Endodermal cell (in vitro differentiated cells): ENCODE results near the gene THAP9. TPM values are rescaled to one million over a fixed set of nuclear protein-coding genes. Genes with fewer than 3 reads are reported as not detected.

Experiments used
- DNase-seq: peaks from one replicate; pipeline ENCODE4 v3.0.0-alpha.2; 2017
- H3K27ac ChIP-seq: 2 replicates; pipeline ENCODE4 v1.5.1; 2013; ENCODE audit warnings: mild to moderate bottlenecking, low read depth, low read length, moderate library complexity
- H3K27me3 ChIP-seq: 2 replicates; pipeline ENCODE4 v1.6.1; 2013; ENCODE audit warnings: mild to moderate bottlenecking, low read length, moderate library complexity; ENCODE audit not compliant: insufficient read depth, control insufficient read depth, poor library complexity, severe bottlenecking
- H3K36me3 ChIP-seq: 2 replicates; pipeline ENCODE4 v1.7.0; 2013; ENCODE audit warnings: mild to moderate bottlenecking, low read length, moderate library complexity; ENCODE audit not compliant: control insufficient read depth, insufficient read depth
- H3K4me1 ChIP-seq: one replicate; pipeline ENCODE4 v1.7.0; 2013; ENCODE audit warnings: low read length; ENCODE audit not compliant: control insufficient read depth, insufficient read depth
- H3K4me3 ChIP-seq: 2 replicates; pipeline ENCODE4 v1.5.1; 2013; ENCODE audit warnings: mild to moderate bottlenecking, low read length, moderate library complexity
- H3K9ac ChIP-seq: 2 replicates; pipeline ENCODE4 v1.6.1; 2013; ENCODE audit warnings: mild to moderate bottlenecking, low read length, moderate library complexity; ENCODE audit not compliant: poor library complexity, severe bottlenecking; ENCODE audit errors: extremely low read depth
- H3K9me3 ChIP-seq: 2 replicates; pipeline ENCODE4 v1.6.1; 2013; ENCODE audit warnings: mild to moderate bottlenecking, low read length, moderate library complexity; ENCODE audit not compliant: control insufficient read depth
- H3K27ac Mint-ChIP-seq: 2 replicates; pipeline ENCODE4 v1.8.0; 2020; ENCODE audit warnings: mixed read lengths
- H3K27me3 Mint-ChIP-seq: 2 replicates; pipeline ENCODE4 v1.8.0; 2021; ENCODE audit warnings: mild to moderate bottlenecking, mixed read lengths; ENCODE audit not compliant: insufficient read depth
- H3K36me3 Mint-ChIP-seq: 2 replicates; pipeline ENCODE4 v1.8.0; 2020; ENCODE audit warnings: low read depth, mixed read lengths
- H3K4me1 Mint-ChIP-seq: 2 replicates; pipeline ENCODE4 v1.8.0; 2020; ENCODE audit warnings: mixed read lengths
- H3K4me3 Mint-ChIP-seq: 2 replicates; pipeline ENCODE4 v1.8.0; 2020; ENCODE audit warnings: mild to moderate bottlenecking, moderate library complexity, mixed read lengths
- H3K9me3 Mint-ChIP-seq: 2 replicates; pipeline ENCODE4 v1.8.0; 2020; ENCODE audit warnings: mild to moderate bottlenecking, mixed read lengths
- CTCF ChIP-seq: fragments of 200-600 bp; sonication (generic); conservative IDR thresholded peaks from 2 replicates; pipeline ENCODE4 v1.5.0; 2021; ENCODE audit warnings: antibody characterized with exemption, mild to moderate bottlenecking
- WGBS, 2 experiments: methylation state at CpG; one replicate each; pipeline versions ENCODE4 v1.1.5 to v1.1.7; 2013; ENCODE audit warnings: missing lambda C conversion rate in 2 of 2, mixed read lengths in 1 of 2; ENCODE audit not compliant: insufficient coverage in 1 of 2, insufficient read length in 1 of 2; 5-methylcytosine and 5-hydroxymethylcytosine counted together
- total RNA-seq, 2 donors: library from RNA; stranded (reverse); fragmentation: NEBNext Ultra II Directional in 1 of 2; extraction: Animal tissue kit (Norgen Biotek cat#: 25700) in 1 of 2; gene quantifications; 2 replicates in 1 of 2; 3 replicates in 1 of 2; pipeline ENCODE4 v1.2.1, GENCODE V29; 2021

THAP9 gene
- total RNA-seq, 2 donors from 2014 or later = 14.4 to 22.3 TPM

DNA sequence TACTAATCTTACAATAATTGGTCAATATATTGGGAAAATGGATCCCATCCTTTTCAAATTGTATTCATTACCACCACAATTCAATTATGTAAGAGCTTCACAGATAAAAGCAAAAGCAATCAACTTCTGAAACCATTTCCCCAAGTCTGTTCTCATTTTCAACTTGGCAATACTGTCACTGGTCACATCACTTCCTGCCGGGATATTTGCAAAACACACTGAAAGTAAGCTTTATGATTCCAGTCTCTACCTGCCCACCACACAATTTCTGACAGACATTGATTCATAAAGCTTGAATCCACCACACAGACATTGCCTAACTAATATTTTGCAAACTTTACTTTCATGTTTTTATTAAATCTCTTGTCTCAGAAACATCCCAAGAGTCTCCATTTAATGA, 56.5 kb downstream of the THAP9 start:
- H3K4me1 ChIP-seq = no peaks in the 10 kb centered on the region
- Mint-ChIP-seq H3K36me3 (peaks cover 25% of the 10 kb centered on the region), H3K9me3 (no peaks in the 10 kb centered on the region), H3K4me3 (no peak overlapping the region), H3K4me1 (no peaks in the 10 kb centered on the region), H3K27ac (no peak overlapping the region), H3K27me3 (no peaks in the 10 kb centered on the region)
- H3K4me3 ChIP-seq = no peak overlapping the region
- H3K36me3 ChIP-seq = peaks cover 13% of the 10 kb centered on the region
- H3K27ac ChIP-seq = no peak overlapping the region
- WGBS, 2 experiments = 89 to 94% methylated on average over 1 of the region's 1 CpG
- H3K27me3 ChIP-seq = no peaks in the 10 kb centered on the region
- no peak for TF ChIP-seq CTCF
- no peak for DNase-seq
- H3K9ac ChIP-seq = no peak overlapping the region
- H3K9me3 ChIP-seq = no peaks in the 10 kb centered on the region

GRCh38 chr4:82965763-82966162, 65.2 kb downstream of the THAP9 start:
- Histone ChIP-seq H3K9ac (no peak overlapping the region), H3K27me3 (no peaks in the 10 kb centered on the region), H3K27ac (no peak overlapping the region), H3K4me3 (no peak overlapping the region), H3K4me1 (peaks cover 3% of the 10 kb centered on the region), H3K36me3 (peaks cover 44% of the 10 kb centered on the region), H3K9me3 (no peaks in the 10 kb centered on the region)
- DNase-seq = no peak
- H3K36me3 Mint-ChIP-seq = peaks cover 39% of the 10 kb centered on the region
- no peaks in the 10 kb centered on the region for H3K27me3 Mint-ChIP-seq
- no peak overlapping the region for H3K27ac Mint-ChIP-seq
- H3K4me3 Mint-ChIP-seq = no peak overlapping the region
- no peak for TF ChIP-seq CTCF
- no peaks in the 10 kb centered on the region for H3K9me3 Mint-ChIP-seq
- 77 to 91% methylated on average over 2 of the region's 2 CpGs for WGBS, 2 experiments
- peaks cover 9% of the 10 kb centered on the region for H3K4me1 Mint-ChIP-seq

- H3K4me3 ChIP-seq = no peak overlapping the region
- H3K9me3 ChIP-seq = no peaks in the 10 kb centered on the region
- H3K4me3 Mint-ChIP-seq = no peak overlapping the region
- no peak for DNase-seq
- TF ChIP-seq CTCF = no peak
- peaks cover 46% of the 10 kb centered on the region for H3K36me3 ChIP-seq
- H3K9ac ChIP-seq = no peak overlapping the region
- WGBS, 2 experiments = 88 to 90% methylated on average over 3 to 4 of the region's 4 CpGs
- H3K27ac ChIP-seq = no peak overlapping the region
- no peaks in the 10 kb centered on the region for H3K27me3 Mint-ChIP-seq
- H3K4me1 ChIP-seq = peaks cover 3% of the 10 kb centered on the region
- no peaks in the 10 kb centered on the region for H3K27me3 ChIP-seq
- peaks cover 32% of the 10 kb centered on the region for H3K36me3 Mint-ChIP-seq
- H3K4me1 Mint-ChIP-seq = peaks cover 9% of the 10 kb centered on the region
- no peaks in the 10 kb centered on the region for H3K9me3 Mint-ChIP-seq
- H3K27ac Mint-ChIP-seq = no peak overlapping the region
Measured at GRCh38 chr4:82968972-82969371, 68.4 kb downstream of the THAP9 start.
